ENCODE results near the gene CHRDL1. TPM values are rescaled to one million over a fixed set of nuclear protein-coding genes. Genes with fewer than 3 reads are reported as not detected.
"Not testable (repeated sequence)": the region's sequence is repeated elsewhere in the genome, so short reads cannot be mapped to it uniquely, and the experiment has no call there.

The CHRDL1 gene
- total RNA-seq, 1 donor: 8.0 TPM

DNA sequence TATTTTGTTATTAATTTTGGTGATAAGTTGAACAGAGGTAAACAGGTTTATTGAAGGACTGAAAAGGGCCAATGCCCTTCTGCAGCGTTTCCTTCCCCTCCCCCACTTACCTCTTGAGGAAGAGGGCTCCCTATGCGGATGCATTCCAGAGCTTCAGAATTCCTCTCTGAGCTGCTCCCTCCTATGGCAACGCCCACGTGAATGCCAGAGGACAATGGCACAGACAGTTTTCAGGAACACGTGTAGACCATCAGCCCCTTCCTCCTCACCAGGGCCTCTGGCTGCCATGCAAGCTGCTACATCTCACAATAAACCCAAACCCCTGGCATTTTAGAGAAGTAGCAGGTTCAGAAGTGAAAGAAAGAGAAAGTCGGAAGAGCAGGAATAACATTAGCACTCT, 127.9 kb downstream of the CHRDL1 start:
- Histone ChIP-seq H4K20me1 (ENCODE audit: insufficient read depth, low read length) (no peaks in the 10 kb centered on the region), H3K9me3 (ENCODE audit: low read depth, low read length) (no peaks in the 10 kb centered on the region), H3K4me1 (ENCODE audit: insufficient read depth, low read length) (no peaks in the 10 kb centered on the region), H2AFZ (ENCODE audit: low read length) (no peak overlapping the region), H3K79me2 (ENCODE audit: insufficient read depth, low read length) (no peaks in the 10 kb centered on the region), H3K27ac (ENCODE audit: low read depth, low read length) (no peak overlapping the region), H3K27me3 (ENCODE audit: insufficient read depth, low read length) (peaks cover 7% of the 10 kb centered on the region), H3K36me3 (ENCODE audit: insufficient read depth, low read length) (no peaks in the 10 kb centered on the region), H3K4me3 (ENCODE audit: insufficient read depth, low read length) (no peak overlapping the region), H3K4me2 (ENCODE audit: insufficient read depth, low read length) (no peak overlapping the region)
- TF ChIP-seq, protein P1, sequence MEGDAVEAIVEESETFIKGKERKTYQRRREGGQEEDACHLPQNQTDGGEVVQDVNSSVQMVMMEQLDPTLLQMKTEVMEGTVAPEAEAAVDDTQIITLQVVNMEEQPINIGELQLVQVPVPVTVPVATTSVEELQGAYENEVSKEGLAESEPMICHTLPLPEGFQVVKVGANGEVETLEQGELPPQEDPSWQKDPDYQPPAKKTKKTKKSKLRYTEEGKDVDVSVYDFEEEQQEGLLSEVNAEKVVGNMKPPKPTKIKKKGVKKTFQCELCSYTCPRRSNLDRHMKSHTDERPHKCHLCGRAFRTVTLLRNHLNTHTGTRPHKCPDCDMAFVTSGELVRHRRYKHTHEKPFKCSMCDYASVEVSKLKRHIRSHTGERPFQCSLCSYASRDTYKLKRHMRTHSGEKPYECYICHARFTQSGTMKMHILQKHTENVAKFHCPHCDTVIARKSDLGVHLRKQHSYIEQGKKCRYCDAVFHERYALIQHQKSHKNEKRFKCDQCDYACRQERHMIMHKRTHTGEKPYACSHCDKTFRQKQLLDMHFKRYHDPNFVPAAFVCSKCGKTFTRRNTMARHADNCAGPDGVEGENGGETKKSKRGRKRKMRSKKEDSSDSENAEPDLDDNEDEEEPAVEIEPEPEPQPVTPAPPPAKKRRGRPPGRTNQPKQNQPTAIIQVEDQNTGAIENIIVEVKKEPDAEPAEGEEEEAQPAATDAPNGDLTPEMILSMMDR (IDR thresholded peaks at IDR 0.05; ENCODE audit: extremely low read depth, low read depth, low read length): no peak
- DNase-seq (ENCODE audit: insufficient read length, low spot score, missing footprints): no peak

DNA sequence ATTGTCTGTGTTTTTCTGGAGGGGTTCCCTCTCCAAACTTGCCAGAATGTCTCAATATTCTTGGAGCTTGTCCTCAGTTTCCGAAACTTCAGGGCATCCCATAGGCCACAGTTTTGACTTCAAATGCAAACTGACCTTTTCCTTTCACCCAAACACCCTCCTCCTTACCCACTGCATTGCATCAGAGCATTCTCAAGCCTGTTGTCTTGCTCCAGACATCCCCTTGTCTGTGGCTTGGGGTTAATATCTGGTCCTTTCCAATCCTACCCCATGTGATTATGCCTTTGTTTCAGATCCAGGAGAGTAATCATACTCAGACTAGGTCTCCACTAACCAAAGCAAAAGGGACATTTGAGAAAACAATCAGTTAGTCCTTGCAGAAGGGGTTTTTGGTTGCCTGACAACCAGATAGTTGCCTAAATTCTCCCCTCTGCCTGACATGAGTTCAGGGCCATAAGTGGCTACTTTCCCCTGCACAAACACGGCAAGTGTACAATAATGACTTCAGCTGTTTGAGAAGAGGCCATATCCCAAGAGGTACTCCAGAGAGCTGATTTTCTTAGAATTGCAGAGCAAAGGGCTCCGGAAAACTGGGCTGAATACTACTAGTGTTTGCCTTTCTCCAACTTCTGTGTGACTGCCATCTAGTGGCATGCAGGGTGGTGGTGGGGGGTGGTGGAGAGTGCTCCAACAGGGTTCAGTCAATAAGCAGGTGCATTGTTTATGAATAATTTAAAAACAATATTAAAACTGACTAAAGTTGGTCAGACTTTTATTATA, 130.2 kb downstream of the CHRDL1 start:
- H3K79me2 ChIP-seq (ENCODE audit: insufficient read depth, low read length): no peaks in the 10 kb centered on the region
- no peak overlapping the region for H3K4me3 ChIP-seq (ENCODE audit: insufficient read depth, low read length)
- H3K9me3 ChIP-seq (ENCODE audit: low read depth, low read length): no peaks in the 10 kb centered on the region
- H3K4me1 ChIP-seq (ENCODE audit: insufficient read depth, low read length): no peaks in the 10 kb centered on the region
- peaks cover 5% of the 10 kb centered on the region for H3K27me3 ChIP-seq (ENCODE audit: insufficient read depth, low read length)
- TF ChIP-seq, protein P1 (IDR thresholded peaks at IDR 0.05; ENCODE audit: extremely low read depth, low read depth, low read length): peak; percentile 64
- H3K36me3 ChIP-seq (ENCODE audit: insufficient read depth, low read length): no peaks in the 10 kb centered on the region
- no peak overlapping the region for H3K27ac ChIP-seq (ENCODE audit: low read depth, low read length)
- H2AFZ ChIP-seq (ENCODE audit: low read length): no peak overlapping the region
- no peak overlapping the region for H3K4me2 ChIP-seq (ENCODE audit: insufficient read depth, low read length)
- no peak for DNase-seq (ENCODE audit: insufficient read length, low spot score, missing footprints)
- H4K20me1 ChIP-seq (ENCODE audit: insufficient read depth, low read length): no peaks in the 10 kb centered on the region

DNA sequence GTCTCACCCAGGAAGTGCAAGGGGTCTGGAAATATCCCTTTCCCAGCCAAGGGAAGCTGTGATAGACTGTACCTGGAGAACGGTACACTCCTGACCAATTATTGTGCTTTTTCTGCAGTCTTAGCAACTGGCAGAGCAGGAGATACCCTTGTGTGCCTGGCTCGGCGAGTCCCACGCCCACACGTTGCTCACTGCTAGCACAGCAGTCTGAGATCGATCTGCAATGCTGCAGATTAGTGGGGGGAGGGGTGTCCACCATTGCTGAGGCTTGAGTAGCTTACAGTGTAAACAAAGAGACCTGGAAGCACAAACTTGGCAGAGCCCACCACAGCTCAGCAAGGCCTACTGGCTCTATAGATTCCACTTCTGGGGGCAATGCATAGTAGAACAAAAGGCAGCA, 138.5 kb downstream of the CHRDL1 start:
- H3K27me3 ChIP-seq (ENCODE audit: insufficient read depth, low read length): peaks cover 2% of the 10 kb centered on the region
- DNase-seq (ENCODE audit: insufficient read length, low spot score, missing footprints): no peak
- no peaks in the 10 kb centered on the region for H3K79me2 ChIP-seq (ENCODE audit: insufficient read depth, low read length)
- no peaks in the 10 kb centered on the region for H3K9me3 ChIP-seq (ENCODE audit: low read depth, low read length)
- no peaks in the 10 kb centered on the region for H3K36me3 ChIP-seq (ENCODE audit: insufficient read depth, low read length)
- no peak overlapping the region for H3K27ac ChIP-seq (ENCODE audit: low read depth, low read length)
- no peak overlapping the region for H2AFZ ChIP-seq (ENCODE audit: low read length)
- H3K4me1 ChIP-seq (ENCODE audit: insufficient read depth, low read length): no peaks in the 10 kb centered on the region
- TF ChIP-seq, protein P1 (IDR thresholded peaks at IDR 0.05; ENCODE audit: extremely low read depth, low read depth, low read length): no peak
- H3K4me3 ChIP-seq (ENCODE audit: insufficient read depth, low read length): no peak overlapping the region
- H4K20me1 ChIP-seq (ENCODE audit: insufficient read depth, low read length): no peaks in the 10 kb centered on the region
- no peak overlapping the region for H3K4me2 ChIP-seq (ENCODE audit: insufficient read depth, low read length)

DNA sequence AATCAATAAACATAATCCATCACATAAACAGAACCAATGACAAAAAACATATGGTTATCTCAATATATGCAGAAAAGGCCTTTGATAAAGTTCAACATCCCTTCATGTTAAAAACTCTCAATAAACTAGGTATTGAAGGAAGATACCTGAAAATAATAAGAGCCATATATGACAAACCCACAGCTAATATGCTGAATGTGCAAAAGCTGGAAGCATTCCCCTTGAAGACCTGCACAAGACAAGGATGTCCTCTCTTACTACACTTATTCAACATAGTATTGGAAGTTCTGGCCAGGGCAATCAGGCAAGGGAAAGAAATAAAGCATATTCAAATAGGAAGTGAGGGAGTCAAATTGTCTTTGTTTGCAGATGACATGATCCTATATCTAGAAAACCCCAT, 141.3 kb downstream of the CHRDL1 start:
- not testable (repeated sequence) for H3K9me3 ChIP-seq (ENCODE audit: low read depth, low read length); H3K4me1 ChIP-seq (ENCODE audit: insufficient read depth, low read length); H3K27ac ChIP-seq (ENCODE audit: low read depth, low read length); H3K4me3 ChIP-seq (ENCODE audit: insufficient read depth, low read length); H2AFZ ChIP-seq (ENCODE audit: low read length); H3K36me3 ChIP-seq (ENCODE audit: insufficient read depth, low read length); DNase-seq (ENCODE audit: insufficient read length, low spot score, missing footprints); H3K27me3 ChIP-seq (ENCODE audit: insufficient read depth, low read length); H4K20me1 ChIP-seq (ENCODE audit: insufficient read depth, low read length); H3K4me2 ChIP-seq (ENCODE audit: insufficient read depth, low read length); H3K79me2 ChIP-seq (ENCODE audit: insufficient read depth, low read length)
